Activated CD8-positive, alpha-beta memory T cell treated with anti-CD3 and anti-CD28 coated beads, Interleukin-2, amount 50 U/mL, for 24 hours (primary cell): ENCODE data around the gene RIC8B.

Source experiments
- DNase-seq: peaks from one replicate; pipeline ENCODE4 v3.0.0-alpha.2; 2020; ENCODE audit errors: extremely low read depth

Gene RIC8B

GRCh38 chr12:106758349-106759110, 16.0 kb upstream of the RIC8B start:
- DNase-seq = no peak

DNA sequence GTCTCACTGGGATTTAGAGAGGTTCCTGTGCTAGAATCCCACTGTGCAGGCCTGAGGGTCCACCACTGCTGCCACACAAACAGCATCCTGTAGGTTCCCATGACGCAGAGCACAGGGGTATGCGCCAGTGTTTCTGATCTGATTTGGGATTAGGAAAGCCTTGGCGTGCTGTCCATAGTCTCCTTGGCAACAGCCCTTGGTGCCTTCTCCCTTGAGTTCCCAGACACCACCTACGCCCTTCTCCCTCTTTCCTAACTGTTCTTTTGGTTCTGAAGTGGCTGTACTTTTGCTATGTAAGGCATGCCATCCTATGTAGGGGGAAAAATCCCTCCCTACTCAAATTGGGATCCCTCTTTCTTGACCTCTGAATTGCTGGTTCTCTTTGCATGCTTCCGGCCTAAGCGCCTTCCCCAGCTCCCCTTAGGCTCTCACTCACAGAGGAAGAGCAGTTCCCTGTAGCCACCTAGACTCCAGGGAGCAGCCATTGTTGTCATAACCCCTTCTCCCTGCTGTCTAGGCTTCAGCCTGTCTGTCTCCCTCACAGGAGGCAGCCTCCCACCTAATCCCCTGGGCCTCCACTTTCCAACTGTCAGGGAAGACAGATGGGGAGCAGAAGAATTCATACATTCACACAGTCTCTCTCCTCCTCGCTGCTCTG, 14.8 kb upstream of the RIC8B start:
- no peak for DNase-seq

DNA sequence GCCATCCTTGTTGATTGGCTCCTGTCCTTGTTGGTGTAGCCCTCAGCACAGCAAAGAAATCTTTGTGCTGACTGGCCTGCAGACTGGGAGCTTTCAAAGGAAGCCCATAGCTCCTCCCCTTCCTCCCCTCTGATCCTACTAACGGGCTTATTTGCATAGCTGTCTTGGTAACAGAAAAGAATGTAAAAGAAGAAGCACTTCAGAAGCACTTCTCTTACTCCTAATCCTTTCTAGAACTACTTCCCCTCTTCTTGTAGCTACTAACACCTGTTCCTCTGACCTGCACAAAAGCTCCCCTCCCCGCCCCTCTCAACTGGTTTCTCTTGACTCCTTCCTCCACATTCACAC, 14.3 kb upstream of the RIC8B start:
- DNase-seq = no peak

DNA sequence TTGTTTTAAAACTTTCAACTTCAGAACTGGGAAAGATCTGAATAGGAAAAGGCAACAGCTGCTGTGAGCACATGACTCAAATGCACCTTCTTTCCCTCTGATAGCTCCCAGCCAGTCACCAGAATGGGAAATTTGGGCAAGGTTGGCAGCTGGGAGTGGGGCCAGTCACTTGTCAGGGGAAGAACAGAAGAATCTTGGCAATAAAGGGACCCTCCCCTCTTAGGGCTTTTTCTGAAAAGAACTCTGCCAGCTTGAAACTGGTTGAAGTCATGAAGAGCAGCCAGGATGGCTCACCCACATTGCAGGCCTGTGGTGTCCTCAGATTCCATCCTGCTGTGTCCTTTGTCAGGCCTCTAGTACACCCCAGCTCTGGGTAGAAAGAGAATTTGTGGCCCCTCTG, 10.3 kb upstream of the RIC8B start:
- DNase-seq = no peak

DNA sequence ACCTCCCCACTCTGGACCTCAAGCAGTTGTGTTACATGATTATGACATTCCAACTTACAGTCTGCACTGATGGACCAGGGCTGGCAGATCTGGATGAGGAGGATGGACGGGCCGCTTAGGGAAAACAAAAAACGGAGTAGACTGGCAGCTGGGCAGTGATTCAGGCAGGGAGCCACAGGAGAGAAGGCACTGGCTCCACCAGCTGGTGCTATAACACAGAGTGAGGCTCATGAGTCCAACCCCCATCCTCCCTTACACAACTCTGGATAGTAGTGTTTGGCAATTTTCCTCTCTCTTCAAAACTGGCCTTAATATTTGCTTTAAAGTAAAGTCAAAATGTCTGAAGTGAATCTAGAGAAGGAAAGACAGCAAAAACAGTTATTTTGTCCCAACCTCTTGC, 9.7 kb upstream of the RIC8B start:
- no peak for DNase-seq

GRCh38 chr12:106766393-106766826, 8.1 kb upstream of the RIC8B start:
- no peak for DNase-seq

DNA sequence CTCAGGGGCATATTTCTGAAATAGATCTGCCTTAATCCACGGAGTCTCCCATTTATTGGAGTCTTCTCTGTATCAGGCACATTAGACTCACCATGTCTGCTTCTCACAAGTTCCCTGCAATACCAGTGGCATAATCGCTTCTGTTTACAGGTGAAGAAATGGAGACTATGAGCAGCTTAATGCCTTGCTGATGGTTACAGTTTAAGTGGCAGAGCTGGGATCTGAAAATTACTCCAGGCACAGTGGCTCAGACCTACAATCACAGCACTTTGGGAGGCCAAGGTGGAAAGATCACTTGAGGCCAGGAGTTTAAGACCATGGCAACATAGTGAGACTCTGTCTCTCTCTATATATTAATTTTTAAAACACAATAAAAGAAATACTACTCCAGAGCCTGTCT, 7.3 kb upstream of the RIC8B start:
- no peak for DNase-seq

DNA sequence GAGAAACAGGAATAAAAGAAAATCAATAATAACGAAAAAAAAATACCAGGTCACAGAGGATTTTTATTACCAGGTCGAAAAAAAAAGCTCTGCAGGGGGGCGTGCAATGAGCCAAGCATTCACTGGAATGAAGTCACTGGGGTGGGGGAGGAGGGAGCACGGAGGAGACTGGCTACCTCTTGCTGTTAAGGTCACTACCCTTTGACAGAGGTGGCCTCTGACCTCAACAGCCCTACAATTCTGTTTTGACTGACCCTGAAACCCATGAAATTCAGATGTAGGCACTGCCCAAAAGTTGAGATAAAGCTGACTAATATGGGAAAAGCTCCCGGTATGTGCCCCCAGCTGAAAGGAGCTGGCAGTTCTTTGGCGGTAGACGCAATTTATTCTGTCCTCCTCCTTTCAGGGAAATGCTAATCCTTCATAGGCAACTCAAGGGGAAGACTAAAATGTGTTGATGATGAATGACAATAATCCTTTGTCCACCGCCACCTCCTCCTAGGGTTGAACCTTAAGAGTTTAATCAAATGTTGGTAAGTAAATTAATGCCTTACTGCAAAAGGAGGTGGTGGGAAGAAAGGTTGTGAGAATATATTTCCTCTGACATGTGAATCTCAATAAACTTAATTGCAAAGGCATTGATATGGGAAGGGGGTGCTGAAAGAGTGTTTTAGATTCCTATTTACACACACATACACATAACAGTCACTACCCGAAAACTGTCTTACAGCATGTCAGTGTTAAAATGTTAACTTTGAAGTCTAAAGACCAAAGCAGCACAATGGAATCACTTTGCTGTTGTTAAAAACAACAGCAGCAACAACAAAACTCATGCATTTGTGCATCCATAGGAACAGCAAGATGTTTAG, 6.3 kb upstream of the RIC8B start:
- no peak for DNase-seq

DNA sequence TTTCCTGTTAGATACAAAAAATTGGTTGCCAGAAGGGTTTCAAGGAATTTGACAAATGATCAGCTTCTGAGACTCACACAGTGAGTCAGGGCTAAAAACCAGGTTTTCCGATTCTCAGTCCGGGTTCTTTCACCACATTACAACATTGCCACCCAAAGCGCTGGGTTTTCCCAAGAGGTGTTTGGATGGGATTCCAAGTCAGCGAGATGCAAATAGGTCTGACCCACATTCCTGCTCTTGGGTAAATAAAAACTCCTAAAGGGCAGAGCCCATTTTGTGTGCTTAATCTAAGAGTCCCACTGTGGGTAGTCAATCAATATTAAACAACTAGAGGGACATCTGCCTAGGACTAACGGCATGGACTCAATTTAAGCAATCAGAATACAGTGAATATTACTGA, 5.4 kb upstream of the RIC8B start:
- DNase-seq = no peak

- no peak for DNase-seq
These were observed 4.9 kb upstream of the RIC8B start for GRCh38 chr12:106769546-106769945.

DNA sequence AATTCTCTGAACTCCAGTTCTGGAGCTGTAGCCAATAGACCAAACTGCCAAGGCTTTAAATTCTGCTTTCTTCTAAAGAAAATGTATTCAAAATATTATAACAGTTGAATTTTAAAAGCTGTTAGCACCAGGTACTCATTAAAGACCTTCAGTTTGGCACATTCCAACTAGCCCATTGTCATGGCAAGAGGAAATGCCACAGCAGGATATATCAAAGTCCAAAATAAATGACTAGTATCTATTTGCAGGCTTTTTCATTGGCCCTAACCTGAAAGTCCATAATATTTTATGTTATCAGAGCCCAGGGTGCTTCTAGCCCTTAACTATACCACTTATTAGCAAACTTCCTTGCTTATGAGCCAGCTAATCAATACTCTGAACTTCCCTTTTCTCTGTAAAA, 3.1 kb upstream of the RIC8B start:
- no peak for DNase-seq

GRCh38 chr12:106773286-106774004, 1.0 kb upstream of the RIC8B start:
- no peak for DNase-seq

- DNase-seq = no peak
These were observed 484 bp downstream of the RIC8B start for GRCh38 chr12:106774808-106775524.

- DNase-seq = no peak
These were observed 2.4 kb downstream of the RIC8B start for GRCh38 chr12:106776897-106777296.

- no peak for DNase-seq
These were observed 5.6 kb downstream of the RIC8B start for GRCh38 chr12:106780010-106780631.

DNA sequence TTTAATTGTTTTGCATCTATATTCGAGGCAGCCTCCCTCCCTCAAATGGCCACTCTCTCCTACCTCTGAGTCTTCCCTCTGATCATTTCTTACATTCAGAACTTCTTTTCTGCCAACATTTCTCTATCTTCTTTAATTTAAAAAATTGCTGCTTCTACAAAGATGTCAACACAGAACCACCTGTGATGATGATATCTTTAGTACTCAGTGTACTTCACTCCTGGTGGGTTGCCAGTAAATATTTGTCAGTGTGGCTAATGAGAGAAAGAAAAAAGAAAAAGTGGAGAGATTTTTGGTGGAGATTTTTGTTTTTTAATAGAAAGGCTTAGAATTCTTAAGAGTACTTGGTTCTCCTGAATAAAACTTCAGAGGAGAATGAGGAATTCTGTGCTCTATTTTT, 8.1 kb downstream of the RIC8B start:
- no peak for DNase-seq

GRCh38 chr12:106783515-106783914, 9.0 kb downstream of the RIC8B start:
- no peak for DNase-seq

DNA sequence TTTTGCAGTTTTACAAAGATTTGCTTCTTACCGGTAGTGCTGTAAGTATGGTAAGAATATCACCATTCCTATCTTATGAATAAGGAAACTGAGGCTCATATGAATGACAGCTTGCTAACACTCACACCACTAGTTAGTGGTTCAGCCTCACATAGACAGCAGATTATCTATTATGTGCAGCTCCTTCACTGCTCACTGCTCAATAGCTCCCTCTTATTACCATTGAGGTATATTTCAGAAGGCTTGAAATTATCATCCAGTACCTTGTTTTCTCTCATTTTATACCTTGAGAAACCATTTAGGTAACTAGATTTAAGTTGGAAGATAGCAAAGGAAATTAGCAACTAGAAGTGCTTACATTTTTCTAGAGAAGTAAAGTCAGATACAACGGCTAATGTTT, 15.5 kb downstream of the RIC8B start:
- no peak for DNase-seq

GRCh38 chr12:106791531-106791930, 17.0 kb downstream of the RIC8B start:
- no peak for DNase-seq

DNA sequence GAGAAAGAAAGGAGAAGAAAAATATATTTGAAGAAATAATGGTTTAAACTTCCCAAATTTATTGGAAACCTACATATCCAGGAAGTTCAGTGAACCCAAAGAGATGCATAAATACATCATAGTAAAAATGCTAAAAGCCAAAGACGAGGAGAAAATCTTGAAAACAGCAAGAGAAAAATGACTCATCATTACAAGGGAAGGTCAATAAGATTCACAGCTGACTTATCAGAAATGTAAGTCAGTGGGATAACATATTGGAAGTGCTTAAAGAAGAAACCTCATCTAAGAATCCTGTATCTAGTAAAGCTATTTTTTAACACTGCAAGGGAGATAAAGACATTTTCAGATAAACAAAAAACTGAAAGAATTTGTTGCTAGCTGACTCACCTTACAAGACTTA, 19.9 kb downstream of the RIC8B start:
- DNase-seq = no peak

GRCh38 chr12:106801167-106801708, 26.8 kb downstream of the RIC8B start:
- DNase-seq = no peak
